Measurements from ENCODE around the gene EPS8L2.

The EPS8L2 gene

GRCh38 chr11:770642-771616 lies 64.9 kb downstream of the EPS8L2 start:
- Histone ChIP-seq H3K4me1 (ENCODE audit: insufficient read depth, low read length) (peaks cover 6% of the 10 kb centered on the region), H3K36me3 (ENCODE audit: insufficient read depth, low read depth, low read length) (peaks cover 46% of the 10 kb centered on the region), H3K27ac (ENCODE audit: low read length) (no peak overlapping the region), H3K9me3 (ENCODE audit: insufficient read depth, low read depth, low read length) (no peaks in the 10 kb centered on the region), H3K4me3 (ENCODE audit: low read length) (no peak overlapping the region), H3K27me3 (ENCODE audit: insufficient read depth, low read length) (no peaks in the 10 kb centered on the region), H3K9ac (ENCODE audit: low read depth, low read length) (no peak overlapping the region)

GRCh38 chr11:771617-772204 lies 65.7 kb downstream of the EPS8L2 start:
- H3K4me1 ChIP-seq (ENCODE audit: insufficient read depth, low read length): peaks cover 6% of the 10 kb centered on the region

GRCh38 chr11:772429-773390 lies 66.7 kb downstream of the EPS8L2 start:
- Histone ChIP-seq H3K9ac (ENCODE audit: low read depth, low read length) (no peak overlapping the region), H3K9me3 (ENCODE audit: insufficient read depth, low read depth, low read length) (no peaks in the 10 kb centered on the region), H3K4me1 (ENCODE audit: insufficient read depth, low read length) (peaks cover 6% of the 10 kb centered on the region), H3K27me3 (ENCODE audit: insufficient read depth, low read length) (no peaks in the 10 kb centered on the region), H3K4me3 (ENCODE audit: low read length) (no peak overlapping the region), H3K36me3 (ENCODE audit: insufficient read depth, low read depth, low read length) (peaks cover 30% of the 10 kb centered on the region), H3K27ac (ENCODE audit: low read length) (no peak overlapping the region)

More at GRCh38 chr11:771617-772204, 65.7 kb downstream of the EPS8L2 start:
- no peak overlapping the region for H3K9ac ChIP-seq (ENCODE audit: low read depth, low read length)
- H3K9me3 ChIP-seq (ENCODE audit: insufficient read depth, low read depth, low read length): no peaks in the 10 kb centered on the region
- H3K36me3 ChIP-seq (ENCODE audit: insufficient read depth, low read depth, low read length): peaks cover 38% of the 10 kb centered on the region
- no peaks in the 10 kb centered on the region for H3K27me3 ChIP-seq (ENCODE audit: insufficient read depth, low read length)
- H3K27ac ChIP-seq (ENCODE audit: low read length): no peak overlapping the region
- no peak overlapping the region for H3K4me3 ChIP-seq (ENCODE audit: low read length)

GRCh38 chr11:773425-773824 lies 67.4 kb downstream of the EPS8L2 start:
- Histone ChIP-seq H3K27ac (ENCODE audit: low read length) (no peak overlapping the region), H3K9me3 (ENCODE audit: insufficient read depth, low read depth, low read length) (no peaks in the 10 kb centered on the region), H3K4me1 (ENCODE audit: insufficient read depth, low read length) (peaks cover 9% of the 10 kb centered on the region), H3K27me3 (ENCODE audit: insufficient read depth, low read length) (no peaks in the 10 kb centered on the region), H3K36me3 (ENCODE audit: insufficient read depth, low read depth, low read length) (peaks cover 30% of the 10 kb centered on the region), H3K4me3 (ENCODE audit: low read length) (no peak overlapping the region), H3K9ac (ENCODE audit: low read depth, low read length) (no peak overlapping the region)

- Histone ChIP-seq H3K27ac (ENCODE audit: low read length) (no peak overlapping the region), H3K4me3 (ENCODE audit: low read length) (no peak overlapping the region), H3K9me3 (ENCODE audit: insufficient read depth, low read depth, low read length) (no peaks in the 10 kb centered on the region), H3K27me3 (ENCODE audit: insufficient read depth, low read length) (no peaks in the 10 kb centered on the region), H3K36me3 (ENCODE audit: insufficient read depth, low read depth, low read length) (peaks cover 30% of the 10 kb centered on the region), H3K9ac (ENCODE audit: low read depth, low read length) (no peak overlapping the region), H3K4me1 (ENCODE audit: insufficient read depth, low read length) (peaks cover 9% of the 10 kb centered on the region)
Observed at GRCh38 chr11:773830-774229, 67.8 kb downstream of the EPS8L2 start.

- Histone ChIP-seq H3K9ac (ENCODE audit: low read depth, low read length) (no peak overlapping the region), H3K27me3 (ENCODE audit: insufficient read depth, low read length) (no peaks in the 10 kb centered on the region), H3K4me1 (ENCODE audit: insufficient read depth, low read length) (peaks cover 9% of the 10 kb centered on the region), H3K36me3 (ENCODE audit: insufficient read depth, low read depth, low read length) (peaks cover 30% of the 10 kb centered on the region), H3K27ac (ENCODE audit: low read length) (no peak overlapping the region), H3K4me3 (ENCODE audit: low read length) (no peak overlapping the region), H3K9me3 (ENCODE audit: insufficient read depth, low read depth, low read length) (no peaks in the 10 kb centered on the region)
Observed at GRCh38 chr11:774873-775592, 69.0 kb downstream of the EPS8L2 start.

- H3K9me3 ChIP-seq (ENCODE audit: insufficient read depth, low read depth, low read length): no peaks in the 10 kb centered on the region
- H3K4me3 ChIP-seq (ENCODE audit: low read length): peak overlapping the region; percentile 85
- peaks cover 23% of the 10 kb centered on the region for H3K36me3 ChIP-seq (ENCODE audit: insufficient read depth, low read depth, low read length)
- peak overlapping the region; percentile 61 for H3K27ac ChIP-seq (ENCODE audit: low read length)
- peak overlapping the region; percentile 83; the same call in 1 of the 2 replicates for H3K9ac ChIP-seq (ENCODE audit: low read depth, low read length)
- H3K4me1 ChIP-seq (ENCODE audit: insufficient read depth, low read length): peaks cover 9% of the 10 kb centered on the region
- no peaks in the 10 kb centered on the region for H3K27me3 ChIP-seq (ENCODE audit: insufficient read depth, low read length)
Observed at GRCh38 chr11:776263-776560, 70.2 kb downstream of the EPS8L2 start.

GRCh38 chr11:776561-777287 lies 70.7 kb downstream of the EPS8L2 start:
- H3K4me3 ChIP-seq (ENCODE audit: low read length): peak overlapping the region; percentile 85
- H3K36me3 ChIP-seq (ENCODE audit: insufficient read depth, low read depth, low read length): peaks cover 19% of the 10 kb centered on the region
- H3K9ac ChIP-seq (ENCODE audit: low read depth, low read length): peak overlapping the region; percentile 83; the same call in 1 of the 2 replicates
- H3K9me3 ChIP-seq (ENCODE audit: insufficient read depth, low read depth, low read length): no peaks in the 10 kb centered on the region
- H3K4me1 ChIP-seq (ENCODE audit: insufficient read depth, low read length): peaks cover 9% of the 10 kb centered on the region
- H3K27ac ChIP-seq (ENCODE audit: low read length): peak overlapping the region; percentile 61
- H3K27me3 ChIP-seq (ENCODE audit: insufficient read depth, low read length): no peaks in the 10 kb centered on the region
